GM13976 (cell line): ENCODE data around the gene RAB21.

Experiments
- DNase-seq: peaks from one replicate; pipeline ENCODE4 v3.0.0; 2012; ENCODE audit warnings: low spot score
- CTCF ChIP-seq: IDR thresholded peaks from 2 replicates; pipeline ENCODE4 v1.5.1; 2012; ENCODE audit warnings: borderline replicate concordance, mild to moderate bottlenecking; ENCODE audit not compliant: insufficient read depth; ENCODE audit errors: extremely low read depth, missing control alignments, control extremely low read depth
- in situ Hi-C: fragments of 300-500 bp; cut with MboI; formaldehyde crosslinking; loops from one replicate; pipeline ENCODE4 v1.12.0; 2022; ENCODE audit warnings: low sequenced_read_pairs, mixed read lengths, inconsistent platforms; ENCODE audit not compliant: unreplicated experiment

RAB21 gene

GRCh38 chr12:71732357-71732712 is 22.3 kb upstream of the RAB21 start:
- no peak for DNase-seq
- in situ Hi-C loops, result no loop called here
- no peak for TF ChIP-seq CTCF

GRCh38 chr12:71737197-71737596 is 17.5 kb upstream of the RAB21 start:
- no peak for DNase-seq
- in situ Hi-C loops, result no loop called here
- no peak for TF ChIP-seq CTCF

- no peak for DNase-seq
- in situ Hi-C loops, result loop anchor here (10.0 kb wide), 2 partner anchors 108 to 328 kb away; no protein-coding TSS in a partner anchor
- TF ChIP-seq CTCF, result no peak
Observed at GRCh38 chr12:71742998-71743397, 11.7 kb upstream of the RAB21 start.

- DNase-seq, result no peak
- in situ Hi-C loops, result loop anchor here (10.0 kb wide), 2 partner anchors 110 to 330 kb away; no protein-coding TSS in a partner anchor
- TF ChIP-seq CTCF, result no peak
Observed at GRCh38 chr12:71744522-71745300, 10.0 kb upstream of the RAB21 start.

- peak; percentile 69 for TF ChIP-seq CTCF
- in situ Hi-C loops, result loop anchor here (10.0 kb wide), 2 partner anchors 112 to 332 kb away; no protein-coding TSS in a partner anchor
- peak; percentile 35 for DNase-seq
Observed at GRCh38 chr12:71746974-71747611, 7.6 kb upstream of the RAB21 start.

- TF ChIP-seq CTCF, result no peak
- no peak for DNase-seq
- in situ Hi-C loops, result loop anchor here (10.0 kb wide), 2 partner anchors 113 to 333 kb away; no protein-coding TSS in a partner anchor
Observed at GRCh38 chr12:71748081-71748850, 6.4 kb upstream of the RAB21 start.
